ENCODE data around the gene SHROOM1. TPM values are rescaled to one million over a fixed set of nuclear protein-coding genes. Genes with fewer than 3 reads are reported as not detected.

SHROOM1 gene
- total and polyA plus RNA-seq, 10 donors: 1.1 to 26.1 (median 3.1) TPM

- intact Hi-C loops (cut with DNase I; ENCODE audit: low total_unique reads): no loop called here
- no peaks in the 10 kb centered on the region for H3K36me3 ChIP-seq
- no peaks in the 10 kb centered on the region for H3K9me3 ChIP-seq
- DNase-seq: no peak
- TF ChIP-seq, protein P1, sequence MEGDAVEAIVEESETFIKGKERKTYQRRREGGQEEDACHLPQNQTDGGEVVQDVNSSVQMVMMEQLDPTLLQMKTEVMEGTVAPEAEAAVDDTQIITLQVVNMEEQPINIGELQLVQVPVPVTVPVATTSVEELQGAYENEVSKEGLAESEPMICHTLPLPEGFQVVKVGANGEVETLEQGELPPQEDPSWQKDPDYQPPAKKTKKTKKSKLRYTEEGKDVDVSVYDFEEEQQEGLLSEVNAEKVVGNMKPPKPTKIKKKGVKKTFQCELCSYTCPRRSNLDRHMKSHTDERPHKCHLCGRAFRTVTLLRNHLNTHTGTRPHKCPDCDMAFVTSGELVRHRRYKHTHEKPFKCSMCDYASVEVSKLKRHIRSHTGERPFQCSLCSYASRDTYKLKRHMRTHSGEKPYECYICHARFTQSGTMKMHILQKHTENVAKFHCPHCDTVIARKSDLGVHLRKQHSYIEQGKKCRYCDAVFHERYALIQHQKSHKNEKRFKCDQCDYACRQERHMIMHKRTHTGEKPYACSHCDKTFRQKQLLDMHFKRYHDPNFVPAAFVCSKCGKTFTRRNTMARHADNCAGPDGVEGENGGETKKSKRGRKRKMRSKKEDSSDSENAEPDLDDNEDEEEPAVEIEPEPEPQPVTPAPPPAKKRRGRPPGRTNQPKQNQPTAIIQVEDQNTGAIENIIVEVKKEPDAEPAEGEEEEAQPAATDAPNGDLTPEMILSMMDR (IDR thresholded peaks at IDR 0.05 in 8 of 11, conservative IDR thresholded peaks at IDR 0.05 in 3 of 11): no peak
- 95 to 98% (median 95%) methylated on average over 3 of the region's 3 CpGs for WGBS, 5 donors
- no peak overlapping the region for H3K27ac ChIP-seq
- H3K27me3 ChIP-seq (replicated peaks in 1 of 7): no peaks in the 10 kb centered on the region
- H3K4me3 ChIP-seq: no peak overlapping the region
- H3K4me1 ChIP-seq: no peaks in the 10 kb centered on the region
Measured at GRCh38 chr5:132791026-132791425, 39.4 kb downstream of the SHROOM1 start.

DNA sequence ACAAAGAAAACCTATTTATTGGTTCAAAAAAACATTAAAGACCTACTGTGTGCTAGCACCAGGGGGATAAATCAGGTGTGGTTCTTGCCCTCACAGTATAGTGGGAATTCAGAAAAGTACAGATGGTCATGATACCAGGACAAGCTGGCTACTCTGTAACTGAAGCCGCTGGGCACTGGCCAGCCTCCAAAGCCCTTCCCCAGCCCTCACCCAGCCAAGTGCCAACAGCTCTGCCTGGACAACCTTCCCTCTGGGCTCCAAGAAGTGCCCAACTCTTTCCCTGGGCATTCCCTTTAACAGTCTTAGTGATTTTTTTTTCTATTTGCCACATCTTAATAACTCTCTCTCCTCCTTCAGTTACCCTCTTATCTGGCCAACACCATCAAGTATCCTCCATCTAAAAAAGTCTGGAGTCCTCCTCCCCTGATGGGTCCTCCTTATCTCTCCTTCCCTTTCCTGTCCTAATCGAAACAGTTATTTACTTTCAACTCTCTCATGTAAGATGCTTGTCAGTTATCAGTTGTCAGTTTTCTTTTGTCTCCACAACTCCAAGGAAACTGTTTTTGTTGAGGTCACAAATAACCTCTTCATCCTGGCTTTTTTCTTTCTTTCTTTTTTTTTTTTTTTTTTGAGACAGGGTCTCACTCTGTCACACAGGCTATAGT, 40.1 kb downstream of the SHROOM1 start:
- intact Hi-C loops (cut with DNase I; ENCODE audit: low total_unique reads): no loop called here
- WGBS, 5 donors: 53 to 72% (median 56%) methylated on average over 2 of the region's 2 CpGs
- TF ChIP-seq POLR2AphosphoS5 (IDR thresholded peaks at IDR 0.05): no peak
- no peak for TF ChIP-seq POLR2A (IDR thresholded peaks at IDR 0.05)
- TF ChIP-seq, protein P1 (IDR thresholded peaks at IDR 0.05 in 8 of 11, conservative IDR thresholded peaks at IDR 0.05 in 3 of 11): no peak

GRCh38 chr5:132788990-132789886, 41.2 kb downstream of the SHROOM1 start:
- WGBS, 5 donors: 83 to 93% (median 87%) methylated on average over 8 of the region's 8 CpGs
- peaks cover 0 to 9% (median 1%) of the 10 kb centered on the region in 7 donors for H3K27me3 ChIP-seq (replicated peaks in 1 of 7)
- H3K27ac ChIP-seq: no peak overlapping the region
- intact Hi-C loops (cut with DNase I; ENCODE audit: low total_unique reads): no loop called here
- H3K9me3 ChIP-seq: no peaks in the 10 kb centered on the region
- TF ChIP-seq POLR2A (IDR thresholded peaks at IDR 0.05): no peak
- TF ChIP-seq, protein P1 (IDR thresholded peaks at IDR 0.05 in 8 of 11, conservative IDR thresholded peaks at IDR 0.05 in 3 of 11): no peak
- TF ChIP-seq POLR2AphosphoS5 (IDR thresholded peaks at IDR 0.05): no peak
- H3K36me3 ChIP-seq: no peaks in the 10 kb centered on the region
- H3K4me3 ChIP-seq: no peak overlapping the region
- DNase-seq: no peak
- H3K4me1 ChIP-seq: no peaks in the 10 kb centered on the region

More for the DNA sequence above, 40.1 kb downstream of the SHROOM1 start:
- Histone ChIP-seq H3K27ac (no peak overlapping the region), H3K4me1 (no peaks in the 10 kb centered on the region), H3K36me3 (no peaks in the 10 kb centered on the region), H3K9me3 (no peaks in the 10 kb centered on the region), H3K4me3 (no peak overlapping the region), H3K27me3 (replicated peaks in 1 of 7) (peaks cover 0 to under 1% (median 0%) of the 10 kb centered on the region in 7 donors)
- no peak for DNase-seq

GRCh38 chr5:132788508-132788907, 41.9 kb downstream of the SHROOM1 start:
- H3K27ac ChIP-seq: no peak overlapping the region
- H3K4me3 ChIP-seq: no peak overlapping the region
- no peaks in the 10 kb centered on the region for H3K36me3 ChIP-seq
- no peak for DNase-seq
- 90 to 100% (median 100%) methylated on average over 1 of the region's 1 CpG for WGBS, 5 donors
- H3K9me3 ChIP-seq: no peaks in the 10 kb centered on the region
- no peaks in the 10 kb centered on the region for H3K4me1 ChIP-seq
- peaks cover 0 to 16% (median 4%) of the 10 kb centered on the region in 7 donors for H3K27me3 ChIP-seq (replicated peaks in 1 of 7)
- intact Hi-C loops (cut with DNase I; ENCODE audit: low total_unique reads): no loop called here
- TF ChIP-seq POLR2AphosphoS5 (IDR thresholded peaks at IDR 0.05) (no peak), POLR2A (IDR thresholded peaks at IDR 0.05) (no peak)
- TF ChIP-seq, protein P1 (IDR thresholded peaks at IDR 0.05 in 8 of 11, conservative IDR thresholded peaks at IDR 0.05 in 3 of 11): no peak
